Stromal cell of bone marrow (primary cell): Measurements from ENCODE around the gene SPRY1.

Source experiments
- DNase-seq: peaks from one replicate; pipeline ENCODE4 v3.0.0-alpha.2; 2012; ENCODE audit warnings: low read depth

Gene SPRY1

GRCh38 chr4:123409334-123409733 lies 12.7 kb downstream of the SPRY1 start:
- DNase-seq = no peak

GRCh38 chr4:123411514-123411913 lies 14.9 kb downstream of the SPRY1 start:
- no peak for DNase-seq

GRCh38 chr4:123412091-123412505 lies 15.5 kb downstream of the SPRY1 start:
- DNase-seq = no peak

GRCh38 chr4:123412700-123413512 lies 16.3 kb downstream of the SPRY1 start:
- peak; percentile 50 for DNase-seq

GRCh38 chr4:123415576-123415975 lies 19.0 kb downstream of the SPRY1 start:
- no peak for DNase-seq

- no peak for DNase-seq
Measured at GRCh38 chr4:123415977-123416376, 19.4 kb downstream of the SPRY1 start.

GRCh38 chr4:123417813-123418212 lies 21.2 kb downstream of the SPRY1 start:
- DNase-seq = no peak

GRCh38 chr4:123418351-123418931 lies 21.8 kb downstream of the SPRY1 start:
- peak; percentile 86 for DNase-seq

- no peak for DNase-seq
Measured at GRCh38 chr4:123419885-123420755, 23.5 kb downstream of the SPRY1 start.

GRCh38 chr4:123421227-123421936 lies 24.8 kb downstream of the SPRY1 start:
- no peak for DNase-seq

- no peak for DNase-seq
Measured at GRCh38 chr4:123421937-123422781, 25.6 kb downstream of the SPRY1 start.

GRCh38 chr4:123423819-123424218 lies 27.2 kb downstream of the SPRY1 start:
- DNase-seq = no peak

- DNase-seq = no peak
Measured at GRCh38 chr4:123427951-123428350, 31.4 kb downstream of the SPRY1 start.

GRCh38 chr4:123430031-123430430 lies 33.4 kb downstream of the SPRY1 start:
- no peak for DNase-seq

- DNase-seq = no peak
Measured at GRCh38 chr4:123430501-123430900, 33.9 kb downstream of the SPRY1 start.

GRCh38 chr4:123433573-123433972 lies 37.0 kb downstream of the SPRY1 start:
- DNase-seq = no peak

- DNase-seq = no peak
Measured at GRCh38 chr4:123433976-123434375, 37.4 kb downstream of the SPRY1 start.

GRCh38 chr4:123435246-123436113 lies 38.9 kb downstream of the SPRY1 start:
- DNase-seq = no peak

GRCh38 chr4:123438031-123438430 lies 41.4 kb downstream of the SPRY1 start:
- DNase-seq = no peak
